HepG2 (cell line): Measurements from ENCODE around the gene TRAPPC3. TPM values are rescaled to one million over a fixed set of nuclear protein-coding genes. Genes with fewer than 3 reads are reported as not detected.

Source experiments
- ATAC-seq: fragments of 200-7000 bp; cut with Tn5 transposase; 3 replicates; pipeline ENCODE4 v1.9.1; 2020; ENCODE audit warnings: mild to moderate bottlenecking, moderate library complexity
- BruUV-seq: library from RNA; stranded (reverse); fragments of 400-500 nt; replicated peaks from 2 replicates; lab custom pipeline; 2021; lab: Mats Ljungman, UMichigan
- CTCF ChIA-PET: fragments of 300-600 bp; formaldehyde crosslinking; extraction: SDS; loops from one replicate; lab custom pipeline; 2021; ENCODE audit warnings: low total read pairs, inconsistent platforms, low intra/inter-chr PET ratio; lab: Yijun Ruan, JAX
- POLR2A ChIA-PET: fragments of 350-600 bp; sonication (Branson Sonifier 250); formaldehyde crosslinking; loops from one replicate; lab custom pipeline; 2020; ENCODE audit warnings: antibody characterized with exemption, inconsistent platforms; lab: Yijun Ruan, JAX
- DNase-seq: peaks from one replicate; pipeline ENCODE4 v3.0.0-alpha.2; 2015; ENCODE audit warnings: low spot score
- FAIRE-seq: peaks from 3 replicates; lab custom pipeline; 2011; peaks lifted over from hg19 to GRCh38; lab: Jason Lieb, UNC
- H2AFZ ChIP-seq: one replicate; pipeline ENCODE4 v1.6.1; 2011; ENCODE audit warnings: low read length, inconsistent platforms
- H3K27ac ChIP-seq: fragments of 300-600 bp; 3 replicates; pipeline ENCODE4 v1.8.0; 2011; ENCODE audit warnings: mixed run types, mild to moderate bottlenecking, mixed read lengths, low read length, inconsistent platforms; ENCODE audit not compliant: insufficient read depth; ENCODE audit errors: extremely low read length
- H3K27me3 ChIP-seq, 2 experiments: fragments of 200-600 bp in 1 of 2; 2 replicates in 1 of 2; 3 replicates in 1 of 2; pipeline versions ENCODE4 v1.6.0 to v1.8.0; 2011; ENCODE audit warnings: low read length in 2 of 2, mild to moderate bottlenecking in 2 of 2, moderate library complexity in 2 of 2, inconsistent platforms in 1 of 2; ENCODE audit not compliant: insufficient read depth in 2 of 2, control insufficient read depth in 1 of 2
- H3K36me3 ChIP-seq, 2 experiments: fragments of 200-600 bp in 1 of 2; replicated peaks in 1 of 2; 2 replicates in 1 of 2; 3 replicates in 1 of 2; pipeline versions ENCODE4 v1.5.1 to v1.8.0; 2011; ENCODE audit warnings: low read length in 2 of 2, inconsistent platforms in 1 of 2; ENCODE audit not compliant: insufficient read depth in 2 of 2, control insufficient read depth in 1 of 2
- H3K4me1 ChIP-seq: 2 replicates; pipeline ENCODE4 v1.5.1; 2012; ENCODE audit warnings: low read length, inconsistent platforms; ENCODE audit not compliant: insufficient read depth
- H3K4me2 ChIP-seq: 2 replicates; pipeline ENCODE4 v1.6.0; 2011; ENCODE audit warnings: low read depth, low read length, inconsistent platforms
- H3K4me3 ChIP-seq, 3 experiments: fragments of 200-600 bp in 1 of 3; sonication (generic), shearing (Covaris generic) in 1 of 3; replicated peaks in 1 of 3; 2 replicates each; pipeline ENCODE4 v1.5.1; 2011 to 2016; ENCODE audit warnings: low read length in 3 of 3, inconsistent platforms in 2 of 3, low read depth in 2 of 3, mild to moderate bottlenecking in 2 of 3, control low read depth in 1 of 3, mixed read lengths in 1 of 3; ENCODE audit not compliant: insufficient read depth in 1 of 3
- H3K79me2 ChIP-seq: one replicate; pipeline ENCODE4 v1.6.1; 2011; ENCODE audit warnings: low read length, inconsistent platforms; ENCODE audit not compliant: insufficient read depth
- H3K9ac ChIP-seq: 2 replicates; pipeline ENCODE4 v1.6.0; 2011; ENCODE audit warnings: mild to moderate bottlenecking, low read depth, low read length, inconsistent platforms; ENCODE audit not compliant: insufficient read depth
- H3K9me3 ChIP-seq: 2 replicates; pipeline ENCODE4 v1.5.1; 2012; ENCODE audit warnings: mild to moderate bottlenecking, low read length
- H4K20me1 ChIP-seq: 2 replicates; pipeline ENCODE4 v1.6.0; 2011; ENCODE audit warnings: inconsistent platforms, mild to moderate bottlenecking, low read length, moderate library complexity; ENCODE audit not compliant: insufficient read depth
- ATAD3A ChIP-seq: sonication (generic); formaldehyde crosslinking; IDR thresholded peaks from 2 replicates; pipeline ENCODE4 v1.4.0; 2020; ENCODE audit warnings: missing genetic modification reagents
- KLF16 ChIP-seq, 2 experiments: sonication (generic) in 1 of 2; formaldehyde crosslinking in 1 of 2; IDR thresholded peaks; 2 replicates each; pipeline versions ENCODE4 v1.6.1 to v1.8.0; 2016 to 2023; ENCODE audit warnings: missing genetic modification reagents in 2 of 2, missing compliant biosample characterization in 1 of 2
- MBNL3 ChIP-seq: fragments of 250-450 bp; sonication (Bioruptor Pico); conservative IDR thresholded peaks from 2 replicates; pipeline ENCODE4 v1.8.0; 2022; ENCODE audit warnings: mild to moderate bottlenecking, inconsistent platforms
- NFYC ChIP-seq: IDR thresholded peaks from 2 replicates; pipeline ENCODE4 v1.6.1; 2016; ENCODE audit warnings: missing genetic modification reagents, missing compliant biosample characterization
- NKX3-1 ChIP-seq: sonication (generic); formaldehyde crosslinking; IDR thresholded peaks from 2 replicates; pipeline ENCODE4 v1.5.0; 2020; ENCODE audit warnings: missing genetic modification reagents
- WGBS: methylation state at CpG from one replicate; pipeline ENCODE4 v1.1.6; 2017; ENCODE audit warnings: low lambda C conversion rate; 5-methylcytosine and 5-hydroxymethylcytosine counted together
- in situ Hi-C: cut with HindIII; loops from 2 replicates; pipeline ENCODE4 v1.10.0; 2017; ENCODE audit warnings: low pct_unique_long_range_greater_than_20kb; ENCODE audit not compliant: extremely low pct_ligation_motif_present
- intact Hi-C: fragments of 100-400 bp; cut with micrococcal nuclease; formaldehyde crosslinking; loops from one replicate; pipeline ENCODE4 v1.10.0; 2022; ENCODE audit not compliant: unreplicated experiment
- polyA plus RNA-seq, 8 experiments: library from polyadenylated mRNA; depleted of rRNA in 3 of 8; stranded (reverse) in 7 of 8; unstranded in 1 of 8; fragments of >200 nt; fragmentation: Illumina TruSeq in 4 of 8; extraction: Trizol in 4 of 8; gene quantifications; 2 replicates each; pipeline versions ENCODE4 v1.2.1 to v1.2.3, GENCODE V29; 2011 to 2016; ENCODE audit warnings: low read depth in 4 of 8, missing spikeins in 1 of 8, mixed read lengths in 1 of 8; ENCODE audit not compliant: insufficient read depth in 1 of 8
- total RNA-seq, 5 experiments: library from RNA; depleted of rRNA; stranded (reverse); fragments of >200 nt; fragmentation: Illumina TruSeq; extraction: Trizol; gene quantifications; 2 replicates each; pipeline ENCODE4 v1.2.3, GENCODE V29; 2016; ENCODE audit warnings: low read depth in 1 of 5
- TF ChIP-seq, protein P1 (sequence below): sonication (generic); formaldehyde crosslinking; IDR thresholded peaks from 2 replicates; pipeline ENCODE4 v1.5.1; 2020; ENCODE audit warnings: missing genetic modification reagents, mild to moderate bottlenecking, borderline replicate concordance
- TF ChIP-seq, protein P2 (sequence below): sonication (generic); formaldehyde crosslinking; IDR thresholded peaks from 2 replicates; pipeline ENCODE4 v1.9.0; 2022; ENCODE audit warnings: missing genetic modification reagents, mild to moderate bottlenecking, borderline replicate concordance
- TF ChIP-seq, protein P3 (sequence below): sonication (generic); formaldehyde crosslinking; IDR thresholded peaks from 2 replicates; pipeline ENCODE4 v1.4.0; 2020; ENCODE audit warnings: missing genetic modification reagents, borderline replicate concordance
- TF ChIP-seq, protein P4 (sequence below): sonication (generic); formaldehyde crosslinking; IDR thresholded peaks from 2 replicates; pipeline ENCODE4 v1.5.1; 2020; ENCODE audit warnings: mild to moderate bottlenecking, missing genetic modification reagents

The TRAPPC3 gene
- total and polyA plus RNA-seq, 2 of the 13 experiments (the other 11 are each of a cell fraction or from before 2014, with no cell fraction given) = 53.7 to 62.4 TPM

DNA sequence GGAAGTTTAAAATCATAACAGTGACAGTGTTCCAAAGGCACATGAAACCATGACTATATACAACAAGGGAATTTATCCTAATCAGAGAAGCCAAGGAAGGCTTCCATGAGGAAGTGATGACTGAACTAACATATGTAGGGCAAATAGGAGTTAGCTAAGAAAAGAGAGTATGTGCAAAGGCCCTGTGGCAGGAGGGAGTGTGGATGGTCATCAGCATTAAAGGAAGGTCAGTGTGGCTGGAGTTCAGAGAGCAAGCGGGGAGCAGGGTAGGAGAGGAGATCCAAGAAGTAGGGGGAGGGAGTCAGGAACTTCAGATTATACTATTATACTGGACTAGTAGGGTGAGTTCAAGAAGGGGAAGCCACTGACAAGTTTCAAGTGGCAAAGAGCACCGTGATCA, 15.1 kb upstream of the TRAPPC3 start:
- BruUV-seq = no TSS peak
- WGBS = 98% methylated on average over 2 of the region's 2 CpGs
- TF ChIP-seq, protein P1, sequence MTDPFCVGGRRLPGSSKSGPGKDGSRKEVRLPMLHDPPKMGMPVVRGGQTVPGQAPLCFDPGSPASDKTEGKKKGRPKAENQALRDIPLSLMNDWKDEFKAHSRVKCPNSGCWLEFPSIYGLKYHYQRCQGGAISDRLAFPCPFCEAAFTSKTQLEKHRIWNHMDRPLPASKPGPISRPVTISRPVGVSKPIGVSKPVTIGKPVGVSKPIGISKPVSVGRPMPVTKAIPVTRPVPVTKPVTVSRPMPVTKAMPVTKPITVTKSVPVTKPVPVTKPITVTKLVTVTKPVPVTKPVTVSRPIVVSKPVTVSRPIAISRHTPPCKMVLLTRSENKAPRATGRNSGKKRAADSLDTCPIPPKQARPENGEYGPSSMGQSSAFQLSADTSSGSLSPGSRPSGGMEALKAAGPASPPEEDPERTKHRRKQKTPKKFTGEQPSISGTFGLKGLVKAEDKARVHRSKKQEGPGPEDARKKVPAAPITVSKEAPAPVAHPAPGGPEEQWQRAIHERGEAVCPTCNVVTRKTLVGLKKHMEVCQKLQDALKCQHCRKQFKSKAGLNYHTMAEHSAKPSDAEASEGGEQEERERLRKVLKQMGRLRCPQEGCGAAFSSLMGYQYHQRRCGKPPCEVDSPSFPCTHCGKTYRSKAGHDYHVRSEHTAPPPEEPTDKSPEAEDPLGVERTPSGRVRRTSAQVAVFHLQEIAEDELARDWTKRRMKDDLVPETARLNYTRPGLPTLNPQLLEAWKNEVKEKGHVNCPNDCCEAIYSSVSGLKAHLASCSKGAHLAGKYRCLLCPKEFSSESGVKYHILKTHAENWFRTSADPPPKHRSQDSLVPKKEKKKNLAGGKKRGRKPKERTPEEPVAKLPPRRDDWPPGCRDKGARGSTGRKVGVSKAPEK (CRISPR knock-in tag) = no peak
- TF ChIP-seq ATAD3A (CRISPR knock-in tag) (no peak), MBNL3 (CRISPR knock-in tag) (no peak), NKX3-1 (CRISPR knock-in tag) (no peak), NFYC (CRISPR knock-in tag) (no peak), KLF16 (CRISPR knock-in tag; IDR thresholded peaks at IDR 0.05) (no peak)
- TF ChIP-seq, protein P2, sequence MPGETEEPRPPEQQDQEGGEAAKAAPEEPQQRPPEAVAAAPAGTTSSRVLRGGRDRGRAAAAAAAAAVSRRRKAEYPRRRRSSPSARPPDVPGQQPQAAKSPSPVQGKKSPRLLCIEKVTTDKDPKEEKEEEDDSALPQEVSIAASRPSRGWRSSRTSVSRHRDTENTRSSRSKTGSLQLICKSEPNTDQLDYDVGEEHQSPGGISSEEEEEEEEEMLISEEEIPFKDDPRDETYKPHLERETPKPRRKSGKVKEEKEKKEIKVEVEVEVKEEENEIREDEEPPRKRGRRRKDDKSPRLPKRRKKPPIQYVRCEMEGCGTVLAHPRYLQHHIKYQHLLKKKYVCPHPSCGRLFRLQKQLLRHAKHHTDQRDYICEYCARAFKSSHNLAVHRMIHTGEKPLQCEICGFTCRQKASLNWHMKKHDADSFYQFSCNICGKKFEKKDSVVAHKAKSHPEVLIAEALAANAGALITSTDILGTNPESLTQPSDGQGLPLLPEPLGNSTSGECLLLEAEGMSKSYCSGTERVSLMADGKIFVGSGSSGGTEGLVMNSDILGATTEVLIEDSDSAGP (CRISPR knock-in tag) = no peak
- TF ChIP-seq, protein P3, sequence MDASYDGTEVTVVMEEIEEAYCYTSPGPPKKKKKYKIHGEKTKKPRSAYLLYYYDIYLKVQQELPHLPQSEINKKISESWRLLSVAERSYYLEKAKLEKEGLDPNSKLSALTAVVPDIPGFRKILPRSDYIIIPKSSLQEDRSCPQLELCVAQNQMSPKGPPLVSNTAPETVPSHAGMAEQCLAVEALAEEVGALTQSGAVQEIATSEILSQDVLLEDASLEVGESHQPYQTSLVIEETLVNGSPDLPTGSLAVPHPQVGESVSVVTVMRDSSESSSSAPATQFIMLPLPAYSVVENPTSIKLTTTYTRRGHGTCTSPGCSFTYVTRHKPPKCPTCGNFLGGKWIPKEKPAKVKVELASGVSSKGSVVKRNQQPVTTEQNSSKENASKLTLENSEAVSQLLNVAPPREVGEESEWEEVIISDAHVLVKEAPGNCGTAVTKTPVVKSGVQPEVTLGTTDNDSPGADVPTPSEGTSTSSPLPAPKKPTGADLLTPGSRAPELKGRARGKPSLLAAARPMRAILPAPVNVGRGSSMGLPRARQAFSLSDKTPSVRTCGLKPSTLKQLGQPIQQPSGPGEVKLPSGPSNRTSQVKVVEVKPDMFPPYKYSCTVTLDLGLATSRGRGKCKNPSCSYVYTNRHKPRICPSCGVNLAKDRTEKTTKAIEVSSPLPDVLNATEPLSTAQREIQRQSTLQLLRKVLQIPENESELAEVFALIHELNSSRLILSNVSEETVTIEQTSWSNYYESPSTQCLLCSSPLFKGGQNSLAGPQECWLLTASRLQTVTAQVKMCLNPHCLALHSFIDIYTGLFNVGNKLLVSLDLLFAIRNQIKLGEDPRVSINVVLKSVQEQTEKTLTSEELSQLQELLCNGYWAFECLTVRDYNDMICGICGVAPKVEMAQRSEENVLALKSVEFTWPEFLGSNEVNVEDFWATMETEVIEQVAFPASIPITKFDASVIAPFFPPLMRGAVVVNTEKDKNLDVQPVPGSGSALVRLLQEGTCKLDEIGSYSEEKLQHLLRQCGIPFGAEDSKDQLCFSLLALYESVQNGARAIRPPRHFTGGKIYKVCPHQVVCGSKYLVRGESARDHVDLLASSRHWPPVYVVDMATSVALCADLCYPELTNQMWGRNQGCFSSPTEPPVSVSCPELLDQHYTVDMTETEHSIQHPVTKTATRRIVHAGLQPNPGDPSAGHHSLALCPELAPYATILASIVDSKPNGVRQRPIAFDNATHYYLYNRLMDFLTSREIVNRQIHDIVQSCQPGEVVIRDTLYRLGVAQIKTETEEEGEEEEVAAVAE (CRISPR knock-in tag) = no peak
- TF ChIP-seq, protein P4, sequence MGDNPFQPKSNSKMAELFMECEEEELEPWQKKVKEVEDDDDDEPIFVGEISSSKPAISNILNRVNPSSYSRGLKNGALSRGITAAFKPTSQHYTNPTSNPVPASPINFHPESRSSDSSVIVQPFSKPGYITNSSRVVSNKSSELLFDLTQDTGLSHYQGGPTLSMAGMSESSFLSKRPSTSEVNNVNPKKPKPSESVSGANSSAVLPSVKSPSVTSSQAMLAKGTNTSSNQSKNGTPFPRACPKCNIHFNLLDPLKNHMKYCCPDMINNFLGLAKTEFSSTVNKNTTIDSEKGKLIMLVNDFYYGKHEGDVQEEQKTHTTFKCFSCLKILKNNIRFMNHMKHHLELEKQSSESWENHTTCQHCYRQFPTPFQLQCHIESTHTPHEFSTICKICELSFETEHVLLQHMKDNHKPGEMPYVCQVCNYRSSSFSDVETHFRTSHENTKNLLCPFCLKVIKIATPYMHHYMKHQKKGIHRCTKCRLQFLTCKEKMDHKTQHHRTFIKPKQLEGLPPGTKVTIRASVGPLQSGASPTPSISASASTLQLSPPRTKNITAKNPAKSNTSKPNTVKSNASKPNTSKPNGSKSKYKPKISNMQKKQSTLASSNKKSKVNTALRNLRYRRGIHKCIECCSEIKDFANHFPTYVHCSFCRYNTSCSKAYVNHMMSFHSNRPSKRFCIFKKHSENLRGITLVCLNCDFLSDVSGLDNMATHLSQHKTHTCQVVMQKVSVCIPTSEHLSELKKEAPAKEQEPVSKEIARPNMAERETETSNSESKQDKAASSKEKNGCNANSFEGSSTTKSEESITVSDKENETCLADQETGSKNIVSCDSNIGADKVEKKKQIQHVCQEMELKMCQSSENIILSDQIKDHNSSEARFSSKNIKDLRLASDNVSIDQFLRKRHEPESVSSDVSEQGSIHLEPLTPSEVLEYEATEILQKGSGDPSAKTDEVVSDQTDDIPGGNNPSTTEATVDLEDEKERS (CRISPR knock-in tag) = no peak

More for the DNA sequence above, 15.1 kb upstream of the TRAPPC3 start:
- H3K27me3 ChIP-seq = no peaks in the 10 kb centered on the region
- DNase-seq (no peak), ATAC-seq (no peak), FAIRE-seq (no peak)
- ChIA-PET POLR2A (interaction anchor here (0.6 kb wide), 1 partner anchor 118 kb away, joined by 3 read pairs; no protein-coding TSS in a partner anchor), CTCF (no interaction called here)
- H3K9me3 ChIP-seq = no peaks in the 10 kb centered on the region
- H3K79me2 ChIP-seq = no peaks in the 10 kb centered on the region
- no peak overlapping the region for H3K4me2 ChIP-seq
- intact Hi-C loops (no loop called here), in situ Hi-C loops (no loop called here)
- H4K20me1 ChIP-seq = no peaks in the 10 kb centered on the region
- no peak overlapping the region for H3K27ac ChIP-seq
- no peak overlapping the region for H3K9ac ChIP-seq
- H2AFZ ChIP-seq = no peak overlapping the region
- peaks cover 17% of the 10 kb centered on the region for H3K4me1 ChIP-seq
- H3K36me3 ChIP-seq = no peaks in the 10 kb centered on the region; a peak in 1 of 5 replicates
- H3K4me3 ChIP-seq = no peak overlapping the region
